Non-pigmented ciliary epithelial cell (primary cell): ENCODE data around the gene RGPD4.

ENCODE experiments used
- DNase-seq: peaks from one replicate; pipeline ENCODE4 v3.0.0-alpha.2; 2010; ENCODE audit warnings: low read depth

The RGPD4 gene

DNA sequence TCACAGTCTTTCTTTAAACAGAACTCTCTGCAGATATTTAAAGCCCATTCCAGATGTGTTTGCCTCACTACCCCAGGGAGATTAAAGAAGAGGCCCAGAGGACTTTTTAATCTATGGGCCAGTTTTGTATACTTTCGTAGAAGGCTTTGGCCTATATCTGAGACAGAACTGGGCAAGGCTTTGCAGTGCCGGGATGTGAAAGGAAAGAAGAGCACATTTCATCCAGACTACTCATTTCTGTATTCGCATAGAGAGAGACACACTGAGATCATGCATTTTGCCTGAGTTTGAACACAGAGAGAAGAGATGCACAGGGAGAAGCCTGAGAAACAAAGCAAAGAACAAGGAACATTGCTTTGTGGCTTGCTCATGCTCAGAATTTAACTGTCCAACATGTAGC lies 104.7 kb downstream of the RGPD4 start:
- no peak for DNase-seq

DNA sequence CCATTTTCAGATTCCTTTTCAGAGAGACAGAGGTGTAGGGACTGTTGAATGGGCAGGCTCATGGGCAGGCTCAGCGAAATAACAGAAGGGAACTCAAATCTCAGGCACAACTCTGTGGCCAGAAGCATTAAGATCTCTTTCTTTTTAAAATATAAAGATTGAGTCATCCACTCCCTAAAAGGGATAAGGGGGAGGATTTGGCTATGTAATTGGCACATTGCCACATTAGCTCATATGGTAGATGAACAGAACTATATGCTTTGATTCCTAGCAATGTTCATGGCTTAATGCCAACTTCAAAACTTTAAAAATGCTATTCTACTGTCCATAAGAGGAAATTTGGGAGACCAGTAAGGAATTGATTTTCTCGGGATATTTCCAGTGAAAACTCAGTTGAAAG lies 105.8 kb downstream of the RGPD4 start:
- DNase-seq = no peak

DNA sequence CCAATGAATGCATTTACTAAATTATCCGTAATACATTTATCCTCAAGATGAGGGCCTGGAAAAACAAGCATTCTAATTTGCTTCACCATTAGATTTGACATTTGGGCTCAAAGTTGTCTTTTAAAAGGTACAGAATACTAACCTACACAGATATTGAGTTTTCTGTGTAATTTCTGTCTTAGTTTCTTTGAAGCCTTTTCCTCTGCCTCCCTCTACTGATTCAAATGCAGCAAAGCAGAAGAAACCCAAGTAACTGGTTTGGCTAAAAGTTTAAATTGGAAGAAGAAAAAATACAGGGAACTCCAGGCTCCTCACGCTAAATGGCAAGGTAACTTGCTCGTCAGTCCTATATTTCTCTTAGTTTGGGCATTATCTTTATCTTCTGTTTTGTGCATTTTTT lies 106.3 kb downstream of the RGPD4 start:
- no peak for DNase-seq

DNA sequence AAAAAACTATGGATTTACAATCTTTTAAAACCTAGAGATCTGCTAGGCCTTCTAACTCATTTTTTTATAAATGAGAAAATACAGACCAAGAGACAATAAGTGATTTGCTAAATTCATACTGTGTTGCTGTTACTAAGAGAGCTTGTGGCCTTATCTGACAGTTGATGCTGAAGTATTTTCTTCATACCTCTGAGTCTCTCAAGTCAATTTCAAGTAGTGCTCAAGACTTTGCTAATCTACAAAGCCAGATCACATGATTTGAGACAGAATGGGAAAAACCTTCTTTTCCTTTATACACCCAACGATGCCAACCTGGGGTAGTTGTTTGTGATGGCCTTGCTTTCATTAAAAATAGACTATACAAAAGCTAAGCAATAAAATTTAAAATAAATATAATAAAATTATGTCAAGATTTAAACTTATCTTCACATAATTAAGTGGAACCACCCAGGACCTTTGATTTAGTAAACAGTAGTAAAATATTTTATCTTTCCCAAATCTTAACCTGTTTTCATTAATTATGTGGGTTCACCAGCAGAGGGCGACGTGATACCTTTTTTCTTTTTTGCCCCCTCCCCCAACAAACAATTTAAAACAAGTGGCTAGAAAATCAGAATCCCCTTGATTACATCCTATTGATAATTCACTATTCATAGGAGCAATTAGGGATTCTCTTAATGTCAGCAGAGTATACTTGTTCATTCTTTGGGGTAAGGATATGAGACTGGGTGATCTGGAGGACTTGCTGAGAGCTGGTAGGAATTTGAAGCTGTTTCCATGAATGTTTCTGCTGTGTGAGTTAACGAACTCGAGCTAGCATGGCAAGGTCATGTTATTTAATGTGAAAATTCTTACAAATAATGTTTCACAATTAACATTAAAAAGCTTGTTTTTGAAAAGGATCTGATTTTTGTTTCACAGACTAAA lies 110.0 kb downstream of the RGPD4 start:
- DNase-seq = no peak
